HG03571 (cell line): ENCODE data around the gene SEMA3F.
"Not testable (repeated sequence)": the region's sequence is repeated elsewhere in the genome, so short reads cannot be mapped to it uniquely, and the experiment has no call there.

Source experiments
- ATAC-seq: cut with Tn5 transposase; IDR thresholded peaks from one replicate; pipeline ENCODE4 v1.9.1; 2021; ENCODE audit not compliant: unreplicated experiment

SEMA3F gene

GRCh38 chr3:50210176-50210509 lies 55.0 kb downstream of the SEMA3F start:
- ATAC-seq = no peak

GRCh38 chr3:50210510-50211367 lies 55.6 kb downstream of the SEMA3F start:
- no peak for ATAC-seq

GRCh38 chr3:50211368-50211717 lies 56.2 kb downstream of the SEMA3F start:
- ATAC-seq = not testable (repeated sequence)

DNA sequence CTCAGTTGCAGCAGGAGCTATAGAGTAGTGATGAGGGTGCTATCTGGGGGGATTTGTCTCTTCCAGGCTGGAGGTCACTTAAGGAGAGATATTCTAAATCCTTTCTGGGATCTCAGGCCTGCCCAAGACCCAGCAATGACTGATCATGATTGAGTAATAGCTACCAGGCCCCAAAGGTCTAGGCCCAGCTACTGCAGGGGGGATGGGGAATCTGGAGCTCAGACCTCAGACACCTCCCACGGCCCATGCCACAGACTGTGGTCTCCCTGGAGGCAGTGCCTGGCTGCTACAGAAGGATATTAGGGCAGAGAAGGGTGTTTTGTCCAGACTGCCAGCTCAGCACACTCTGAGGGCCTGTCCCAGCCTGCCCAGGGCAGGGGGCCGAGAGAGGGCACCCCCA lies 56.8 kb downstream of the SEMA3F start:
- no peak for ATAC-seq

DNA sequence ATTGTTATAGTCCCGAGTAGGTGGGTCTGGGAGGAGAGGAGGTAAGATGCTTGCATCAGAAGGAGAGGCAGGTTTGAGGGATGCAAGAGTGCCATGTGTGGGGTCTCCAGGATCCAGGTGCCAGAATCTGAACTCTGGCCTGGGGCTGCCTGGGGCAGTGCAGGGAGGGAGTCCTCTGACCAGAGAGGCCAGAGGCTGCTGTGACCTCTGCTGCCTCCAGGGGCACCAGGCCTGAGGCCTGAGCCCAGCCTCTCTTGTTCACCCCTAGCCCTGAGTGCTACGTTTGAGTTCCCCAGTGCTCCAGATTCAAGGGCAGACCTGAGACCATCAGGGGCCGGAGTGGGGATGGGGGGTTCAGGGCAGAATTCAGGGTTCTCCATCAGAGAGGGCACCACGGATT lies 57.4 kb downstream of the SEMA3F start:
- ATAC-seq = no peak

- no peak for ATAC-seq
These were observed 57.8 kb downstream of the SEMA3F start for GRCh38 chr3:50212971-50213370.

DNA sequence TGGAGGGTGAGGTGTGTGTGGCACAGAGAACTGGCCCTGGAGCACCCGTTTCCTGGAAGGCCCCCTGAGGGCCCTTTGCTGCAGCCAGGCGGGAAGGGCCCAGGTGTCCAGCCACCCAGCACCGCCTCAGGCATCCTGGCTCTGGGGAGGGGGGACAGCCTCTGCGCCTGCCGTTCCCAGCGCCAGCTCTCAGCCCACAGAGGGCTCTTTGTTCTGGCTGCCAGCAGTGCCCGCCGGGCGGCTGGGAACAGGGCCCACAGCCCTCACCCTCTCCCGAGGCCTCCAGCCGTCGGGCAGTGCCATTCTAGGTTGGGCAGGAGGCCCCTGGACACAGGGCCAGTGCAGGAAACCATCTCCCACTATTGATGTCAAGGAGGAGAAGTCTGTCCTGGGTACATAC lies 58.2 kb downstream of the SEMA3F start:
- no peak for ATAC-seq

GRCh38 chr3:50214824-50215223 lies 59.7 kb downstream of the SEMA3F start:
- no peak for ATAC-seq

DNA sequence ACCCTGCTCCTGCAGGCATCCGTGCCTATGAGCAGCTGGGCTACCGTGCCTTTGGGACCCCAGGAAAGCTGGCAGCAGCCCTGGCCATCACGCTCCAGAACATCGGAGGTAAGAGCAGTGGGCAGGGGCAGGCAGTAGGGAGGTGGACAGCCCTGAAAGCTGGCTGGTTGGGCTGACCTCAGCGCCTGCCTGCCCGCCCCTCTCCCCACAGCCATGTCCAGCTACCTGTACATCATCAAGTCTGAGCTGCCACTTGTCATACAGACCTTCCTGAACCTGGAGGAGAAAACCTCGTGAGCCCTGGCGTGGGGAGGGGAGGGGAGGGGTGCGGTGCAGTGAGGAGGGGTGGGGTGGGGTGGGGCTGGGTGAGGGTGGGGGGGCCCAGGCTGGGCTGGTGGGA lies 60.4 kb downstream of the SEMA3F start:
- ATAC-seq = no peak

DNA sequence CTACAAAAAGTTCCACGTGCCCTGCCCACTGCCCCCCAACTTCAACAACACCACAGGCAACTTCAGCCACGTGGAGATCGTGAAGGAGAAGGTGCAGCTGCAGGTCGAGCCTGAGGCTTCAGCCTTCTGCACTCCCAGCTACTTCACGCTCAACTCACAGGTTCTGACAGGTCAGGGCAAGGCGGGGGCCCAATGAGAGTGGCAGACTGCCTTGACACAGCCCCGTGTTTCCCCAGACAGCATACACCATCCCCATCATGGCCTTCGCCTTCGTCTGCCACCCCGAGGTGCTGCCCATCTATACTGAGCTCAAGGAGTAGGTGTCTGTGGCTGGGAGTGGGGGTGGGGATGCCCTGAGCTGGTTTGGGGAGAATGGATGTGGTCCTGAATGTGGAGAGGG lies 62.6 kb downstream of the SEMA3F start:
- no peak for ATAC-seq

GRCh38 chr3:50218448-50218847 lies 63.3 kb downstream of the SEMA3F start:
- ATAC-seq = no peak

DNA sequence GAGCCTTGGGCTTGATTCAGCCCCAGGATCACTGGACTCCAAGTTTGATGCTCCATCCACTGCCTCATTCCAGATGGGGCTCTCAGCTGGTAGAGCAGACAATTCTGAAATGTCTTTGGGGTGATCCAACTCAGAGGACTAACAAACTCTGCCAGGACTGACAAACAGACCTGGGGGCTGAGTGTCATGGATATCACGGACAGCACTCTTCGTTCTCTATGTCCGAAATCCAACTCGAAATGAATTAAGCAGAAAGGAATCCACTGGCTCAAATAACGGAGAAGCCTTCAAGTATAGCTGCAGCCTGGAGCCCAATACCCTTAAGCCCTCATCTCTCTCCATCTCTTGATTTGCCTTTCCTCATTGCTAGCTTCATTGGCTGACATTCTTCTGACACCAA lies 64.2 kb downstream of the SEMA3F start:
- ATAC-seq = no peak

GRCh38 chr3:50220109-50220508 lies 65.0 kb downstream of the SEMA3F start:
- ATAC-seq = no peak

DNA sequence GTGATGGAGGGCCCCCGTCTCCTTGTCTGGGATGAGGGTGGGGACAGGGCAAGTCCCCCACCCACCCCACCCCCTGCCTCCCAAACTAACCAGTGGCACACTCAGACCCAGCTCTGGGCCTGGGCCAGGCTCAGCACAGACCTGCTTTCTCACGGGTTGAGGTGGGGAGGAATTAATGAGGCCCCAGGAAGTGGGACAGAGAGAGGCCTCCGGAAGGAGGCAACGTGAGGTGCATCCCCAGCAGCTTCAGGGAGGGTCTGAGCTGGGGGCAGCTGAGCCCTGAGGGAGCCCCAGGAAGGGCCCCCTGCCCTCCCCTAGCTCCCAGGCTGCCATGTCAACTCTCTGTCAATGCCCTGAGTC lies 65.9 kb downstream of the SEMA3F start:
- no peak for ATAC-seq

GRCh38 chr3:50221411-50222168 lies 66.5 kb downstream of the SEMA3F start:
- ATAC-seq = no peak

DNA sequence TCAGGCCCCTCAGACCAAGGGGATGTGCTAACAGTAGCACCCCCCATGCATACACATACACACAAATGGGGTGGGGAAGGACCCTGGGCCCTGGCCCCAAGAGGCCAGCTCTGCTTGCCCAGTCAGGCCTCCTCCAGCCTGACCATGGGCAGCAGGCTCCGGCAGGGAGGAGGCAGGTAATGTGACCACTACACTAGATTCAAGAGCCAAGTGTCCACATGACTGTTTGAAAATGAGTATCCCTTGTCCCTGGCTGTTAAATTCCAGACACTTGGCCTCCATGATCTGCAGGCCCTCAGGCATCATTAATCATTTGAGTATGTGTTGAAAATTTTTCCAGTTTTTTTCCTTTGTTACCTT lies 67.0 kb downstream of the SEMA3F start:
- ATAC-seq = no peak

DNA sequence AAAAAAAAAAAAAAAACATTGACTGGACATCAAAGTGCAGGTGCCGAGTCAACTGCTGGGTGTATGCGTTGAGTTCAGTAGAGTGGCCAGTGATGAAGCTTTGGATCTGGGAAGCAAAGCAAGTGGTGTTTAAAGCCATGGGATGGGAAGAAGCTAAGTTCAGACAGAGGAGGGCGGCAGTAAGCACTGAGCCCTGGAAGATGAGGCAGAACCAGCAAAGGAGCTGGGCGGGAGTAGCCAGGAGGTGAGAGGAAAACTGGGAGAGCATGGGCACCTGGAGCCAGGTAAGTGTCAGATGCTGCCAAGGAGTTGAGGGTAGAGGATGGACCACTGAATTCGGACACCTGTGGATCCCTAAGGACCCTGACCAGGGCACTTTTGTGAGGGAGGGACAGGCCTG lies 69.5 kb downstream of the SEMA3F start:
- ATAC-seq = no peak

DNA sequence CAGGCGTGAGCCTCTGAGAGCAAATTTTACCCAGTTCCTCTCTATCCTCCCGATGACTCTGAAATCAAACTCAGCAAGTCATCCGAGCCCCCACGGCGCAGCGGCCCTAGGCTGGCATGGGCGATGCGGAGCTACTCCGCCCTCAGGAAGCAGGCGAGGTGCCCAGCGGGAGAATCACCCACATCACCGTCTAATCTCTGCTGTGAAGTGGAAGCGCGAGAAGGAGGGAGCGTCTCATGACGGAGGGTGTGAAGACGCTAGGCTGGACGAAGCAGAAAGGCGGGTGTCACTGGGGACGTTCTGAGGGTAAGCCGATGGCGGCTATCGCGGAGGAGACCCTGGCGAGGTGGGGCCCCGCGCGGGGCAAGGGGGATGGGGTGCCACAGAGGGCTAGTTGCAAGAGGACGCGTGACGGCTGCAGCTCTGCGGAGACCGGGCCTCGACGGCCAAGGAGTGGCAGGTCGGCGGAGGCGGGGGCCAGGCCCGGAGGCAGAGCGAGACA lies 71.8 kb downstream of the SEMA3F start:
- ATAC-seq = peak; percentile 17

DNA sequence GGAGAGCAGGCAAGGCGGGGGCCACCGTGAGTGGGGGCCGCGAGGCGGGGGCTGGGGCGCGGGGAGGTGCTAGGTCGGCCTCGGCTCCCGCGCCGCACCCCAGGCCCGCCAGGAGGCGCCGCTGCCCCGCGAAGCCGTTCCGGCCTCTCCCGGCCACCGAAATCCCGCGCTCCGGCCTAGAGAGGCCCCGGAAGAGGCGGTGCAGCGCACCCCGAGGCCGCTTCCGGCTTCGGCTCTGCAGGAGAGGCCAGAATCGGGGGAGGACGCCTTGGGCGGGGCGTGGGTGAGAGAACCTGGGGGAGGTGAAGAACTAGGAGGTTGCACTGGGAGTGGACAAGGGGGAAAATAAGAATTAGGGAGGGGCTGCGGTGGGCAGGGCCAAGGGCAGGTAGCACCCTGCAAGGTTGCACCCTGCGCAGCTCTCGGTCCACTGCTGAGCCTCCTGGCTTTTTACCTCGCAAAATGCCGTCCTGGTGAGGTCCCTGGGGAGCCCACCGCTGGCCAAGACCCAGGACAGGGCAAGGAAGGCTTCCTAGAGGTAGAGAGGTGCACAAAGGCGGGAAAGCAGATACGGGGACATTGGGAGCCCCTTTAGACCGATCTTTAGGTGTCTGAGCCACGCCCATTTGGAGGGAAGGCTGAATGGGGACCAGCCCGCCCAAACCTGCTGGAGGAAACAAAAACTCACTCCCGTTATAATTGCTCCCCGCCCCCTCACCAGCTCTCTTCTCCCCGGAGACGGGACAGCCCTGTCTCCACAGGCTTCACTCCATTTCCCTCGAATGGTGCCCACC lies 72.5 kb downstream of the SEMA3F start:
- ATAC-seq = peak; percentile 70

GRCh38 chr3:50228184-50228763 lies 73.2 kb downstream of the SEMA3F start:
- not testable (repeated sequence) for ATAC-seq

GRCh38 chr3:50229490-50229889 lies 74.4 kb downstream of the SEMA3F start:
- ATAC-seq = no peak
